AG04450 (cell line): Measurements from ENCODE around the gene MCU. TPM values are rescaled to one million over a fixed set of nuclear protein-coding genes. Genes with fewer than 3 reads are reported as not detected.

Source experiments
- CTCF ChIA-PET: fragments of 300-600, 350-600 bp; formaldehyde crosslinking; extraction: SDS; loops from one replicate; lab custom pipeline; 2022; ENCODE audit warnings: antibody characterized with exemption, inconsistent platforms; lab: Charles Lee
- POLR2A ChIA-PET: fragments of 350-600 bp; formaldehyde crosslinking; extraction: SDS; loops from one replicate; lab custom pipeline; 2021; ENCODE audit warnings: antibody characterized with exemption, inconsistent platforms; lab: Yijun Ruan, JAX
- DNase-seq: peaks from one replicate; pipeline ENCODE4 v3.0.0-alpha.2; 2011; ENCODE audit warnings: low read depth, low spot score
- H3K27ac ChIP-seq: one replicate; pipeline ENCODE4 v1.5.1; 2012; ENCODE audit warnings: low read depth, low read length, control low read depth
- H3K27me3 ChIP-seq: one replicate; pipeline ENCODE4 v1.6.0; 2012; ENCODE audit warnings: low read length; ENCODE audit not compliant: control insufficient read depth, insufficient read depth
- H3K4me3 ChIP-seq: 2 replicates; pipeline ENCODE4 v1.5.1; 2011; ENCODE audit warnings: mild to moderate bottlenecking, low read depth, low read length, control low read depth
- H3K9me3 ChIP-seq: 2 replicates; pipeline ENCODE4 v1.5.1; 2012; ENCODE audit warnings: low read length; ENCODE audit not compliant: control insufficient read depth, insufficient read depth
- CTCF ChIP-seq: IDR thresholded peaks from 2 replicates; pipeline ENCODE4 v1.5.1; 2011; ENCODE audit warnings: low read depth, low read length, control low read depth, inconsistent platforms
- polyA plus RNA-seq: library from polyadenylated mRNA; depleted of rRNA; stranded (reverse); fragments of >200 nt; gene quantifications from 2 replicates; pipeline ENCODE4 v1.2.3, GENCODE V29; 2011

Gene MCU
- polyA plus RNA-seq, 1 experiment = 104 TPM

GRCh38 chr10:72822342-72822986 lies 130.5 kb downstream of the MCU start:
- POLR2A ChIA-PET = no interaction called here
- Histone ChIP-seq H3K9me3 (peaks cover 2% of the 10 kb centered on the region; the same call in 1 of the 2 replicates), H3K27me3 (no peaks in the 10 kb centered on the region), H3K4me3 (no peak overlapping the region), H3K27ac (no peak overlapping the region)
- CTCF ChIA-PET = interaction anchor here (0.7 kb wide), 1 partner anchor 275 kb away, joined by 5 read pairs; no protein-coding TSS in a partner anchor
- no peak for DNase-seq
- TF ChIP-seq CTCF = no peak

- ChIA-PET POLR2A (no interaction called here), CTCF (interaction anchor here (1.9 kb wide), 1 partner anchor 9 kb away, joined by 4 read pairs; no protein-coding TSS in a partner anchor)
- no peak overlapping the region for H3K4me3 ChIP-seq
- DNase-seq = no peak
- H3K27ac ChIP-seq = no peak overlapping the region
- no peaks in the 10 kb centered on the region for H3K27me3 ChIP-seq
- H3K9me3 ChIP-seq = peaks cover 2% of the 10 kb centered on the region; the same call in 1 of the 2 replicates
- TF ChIP-seq CTCF = no peak
Observed at GRCh38 chr10:72825163-72825562, 133.2 kb downstream of the MCU start.

GRCh38 chr10:72826346-72826745 lies 134.4 kb downstream of the MCU start:
- Histone ChIP-seq H3K4me3 (no peak overlapping the region), H3K27me3 (no peaks in the 10 kb centered on the region), H3K9me3 (peaks cover 2% of the 10 kb centered on the region; the same call in 1 of the 2 replicates), H3K27ac (no peak overlapping the region)
- no peak for DNase-seq
- POLR2A ChIA-PET = no interaction called here
- TF ChIP-seq CTCF = no peak
- CTCF ChIA-PET = no interaction called here

GRCh38 chr10:72828294-72828693 lies 136.4 kb downstream of the MCU start:
- ChIA-PET POLR2A (no interaction called here), CTCF (no interaction called here)
- H3K9me3 ChIP-seq = no peaks in the 10 kb centered on the region
- DNase-seq = no peak
- H3K27ac ChIP-seq = no peak overlapping the region
- no peak for TF ChIP-seq CTCF
- H3K27me3 ChIP-seq = no peaks in the 10 kb centered on the region
- no peak overlapping the region for H3K4me3 ChIP-seq

GRCh38 chr10:72830625-72831024 lies 138.7 kb downstream of the MCU start:
- Histone ChIP-seq H3K27ac (no peak overlapping the region), H3K9me3 (no peaks in the 10 kb centered on the region), H3K4me3 (no peak overlapping the region), H3K27me3 (no peaks in the 10 kb centered on the region)
- DNase-seq = no peak
- ChIA-PET CTCF (interaction anchor here (1.0 kb wide), 1 partner anchor 232 kb away, joined by 3 read pairs; no protein-coding TSS in a partner anchor), POLR2A (interaction anchor here (0.7 kb wide), 1 partner anchor 18 kb away, joined by 3 read pairs; no protein-coding TSS in a partner anchor)
- TF ChIP-seq CTCF = no peak
